GM21381 (cell line): ENCODE results near the gene MSL3B.

Source experiments
- ATAC-seq: cut with Tn5 transposase; IDR thresholded peaks from one replicate; pipeline ENCODE4 v1.9.1; 2021; ENCODE audit warnings: mild to moderate bottlenecking, moderate library complexity; ENCODE audit not compliant: unreplicated experiment

Gene MSL3B

GRCh38 chr2:233818639-233819621 is 49.3 kb downstream of the MSL3B start:
- no peak for ATAC-seq

GRCh38 chr2:233817995-233818638 is 50.1 kb downstream of the MSL3B start:
- no peak for ATAC-seq

GRCh38 chr2:233817361-233817911 is 50.8 kb downstream of the MSL3B start:
- ATAC-seq, result no peak

- ATAC-seq, result no peak
Measured at GRCh38 chr2:233816771-233817170, 51.4 kb downstream of the MSL3B start.

- ATAC-seq, result no peak
Measured at GRCh38 chr2:233816334-233816733, 51.9 kb downstream of the MSL3B start.

GRCh38 chr2:233815861-233816260 is 52.3 kb downstream of the MSL3B start:
- ATAC-seq, result no peak
